ENCODE data around the gene LAMA2.
"Not testable (repeated sequence)": the region's sequence is repeated elsewhere in the genome, so short reads cannot be mapped to it uniquely, and the experiment has no call there.

DNA sequence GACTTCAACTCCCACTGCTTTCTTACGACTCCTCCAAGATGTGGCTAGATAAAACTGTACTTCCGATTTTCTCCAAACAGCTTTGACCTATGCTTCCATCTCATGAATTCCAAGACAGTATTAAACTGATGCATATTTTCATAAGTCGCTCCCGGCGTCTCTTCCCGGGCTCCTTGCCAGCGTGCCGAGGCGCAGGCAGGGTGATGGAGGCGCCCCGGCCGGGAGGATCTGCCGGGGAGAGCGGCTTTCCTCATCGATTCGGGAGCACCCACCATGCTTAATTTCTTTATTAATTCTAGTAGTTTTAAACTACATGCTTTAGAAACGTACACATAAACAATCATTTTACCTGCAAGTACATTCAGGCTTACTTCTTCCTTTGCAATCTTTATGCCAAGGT, 276.3 kb downstream of the LAMA2 start:
- not testable (repeated sequence) for TF ChIP-seq POLR2A, CTCF (IDR thresholded peaks at IDR 0.05)

Measured in right lobe of liver (tissue), 4 donors.